Testis (tissue), 3 donors: ENCODE measurements around the gene SOWAHA. TPM values are rescaled to one million over a fixed set of nuclear protein-coding genes. Genes with fewer than 3 reads are reported as not detected.
"Not testable (repeated sequence)": the region's sequence is repeated elsewhere in the genome, so short reads cannot be mapped to it uniquely, and the experiment has no call there.

Source experiments
- DNase-seq: peaks from one replicate; pipeline ENCODE4 v3.0.0-alpha.2; 2019
- H3K27ac ChIP-seq, 2 donors: fragments of 200-600 bp; sonication (generic); one replicate each; pipeline ENCODE4 v1.5.1; 2019
- H3K27me3 ChIP-seq: fragments of 200-600 bp; sonication (generic); one replicate; pipeline ENCODE4 v1.5.1; 2019
- H3K36me3 ChIP-seq: fragments of 200-600 bp; sonication (generic); one replicate; pipeline ENCODE4 v1.5.1; 2017; ENCODE audit warnings: low read depth; ENCODE audit errors: missing control alignments
- H3K4me1 ChIP-seq: fragments of 200-600 bp; sonication (generic); one replicate; pipeline ENCODE4 v1.5.1; 2019
- H3K4me3 ChIP-seq, 2 donors: fragments of 200-600 bp; sonication (generic); one replicate each; pipeline ENCODE4 v1.5.1; 2017 to 2019
- H3K9me3 ChIP-seq: fragments of 200-600 bp; sonication (generic); one replicate; pipeline ENCODE4 v1.5.1; 2017
- POLR2A ChIP-seq: fragments of 450-650 bp; IDR thresholded peaks from one replicate; pipeline ENCODE4 v1.6.1; 2017; ENCODE audit warnings: antibody characterized with exemption, mild to moderate bottlenecking, moderate library complexity
- WGBS, 2 donors: methylation state at CpG; one replicate each; pipeline ENCODE4 v1.1.5; 2018; 5-methylcytosine and 5-hydroxymethylcytosine counted together
- intact Hi-C: fragments of 100-400 bp; cut with DNase I; formaldehyde crosslinking; loops from one replicate; pipeline ENCODE4 v1.15.1; 2023; ENCODE audit warnings: low total_unique reads
- polyA plus RNA-seq: library from polyadenylated mRNA; stranded (reverse); fragments of 350-450 nt; fragmentation: Illumina TruSeq; extraction: RNeasy Lipid Tissue Mini Kit (QIAGEN cat#74804); gene quantifications from one replicate; pipeline ENCODE4 v1.2.3, GENCODE V29; 2014; ENCODE audit warnings: low read depth, low replicate concordance; ENCODE audit not compliant: insufficient read depth
- total RNA-seq, 2 donors: library from RNA; depleted of rRNA; stranded (reverse); fragments of >200 nt; gene quantifications; one replicate each; pipeline ENCODE4 v1.2.3, GENCODE V29; 2016
- TF ChIP-seq, protein P1 (sequence below), 3 experiments: fragments of 450-650 bp in 2 of 3; fragments of 200-600 bp in 1 of 3; sonication (generic) in 1 of 3; IDR thresholded peaks; one replicate each; pipeline ENCODE4 v1.5.1; 2016 to 2019; ENCODE audit warnings: antibody characterized with exemption in 3 of 3, mild to moderate bottlenecking in 2 of 3, moderate library complexity in 1 of 3

SOWAHA gene
- total and polyA plus RNA-seq, 3 donors from 2014 or later: 0.46 to 1.3 (median 1.2) TPM

DNA sequence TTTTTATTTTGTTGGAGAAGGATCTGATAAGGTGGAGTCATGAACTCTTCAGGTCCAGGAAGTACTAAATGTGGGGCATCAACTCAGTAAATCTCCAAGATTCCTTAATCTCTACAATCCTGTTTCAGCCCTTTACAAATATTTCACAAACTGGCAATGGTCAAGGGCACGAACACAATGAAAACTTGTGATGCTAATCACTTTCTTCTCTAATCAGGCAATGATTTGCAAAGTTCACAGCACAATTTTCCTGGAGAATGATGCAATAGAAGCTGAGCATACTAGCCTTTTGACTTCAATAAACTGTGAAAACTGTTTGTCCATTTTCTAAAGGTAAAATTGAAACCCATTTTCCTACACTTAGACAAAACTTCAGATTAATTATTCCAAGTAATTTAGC lies 36.2 kb downstream of the SOWAHA start:
- H3K36me3 ChIP-seq: no peaks in the 10 kb centered on the region
- intact Hi-C loops: no loop called here
- no peaks in the 10 kb centered on the region for H3K9me3 ChIP-seq
- H3K27me3 ChIP-seq: no peaks in the 10 kb centered on the region
- no peak for DNase-seq
- TF ChIP-seq POLR2A: no peak
- TF ChIP-seq, protein P1, sequence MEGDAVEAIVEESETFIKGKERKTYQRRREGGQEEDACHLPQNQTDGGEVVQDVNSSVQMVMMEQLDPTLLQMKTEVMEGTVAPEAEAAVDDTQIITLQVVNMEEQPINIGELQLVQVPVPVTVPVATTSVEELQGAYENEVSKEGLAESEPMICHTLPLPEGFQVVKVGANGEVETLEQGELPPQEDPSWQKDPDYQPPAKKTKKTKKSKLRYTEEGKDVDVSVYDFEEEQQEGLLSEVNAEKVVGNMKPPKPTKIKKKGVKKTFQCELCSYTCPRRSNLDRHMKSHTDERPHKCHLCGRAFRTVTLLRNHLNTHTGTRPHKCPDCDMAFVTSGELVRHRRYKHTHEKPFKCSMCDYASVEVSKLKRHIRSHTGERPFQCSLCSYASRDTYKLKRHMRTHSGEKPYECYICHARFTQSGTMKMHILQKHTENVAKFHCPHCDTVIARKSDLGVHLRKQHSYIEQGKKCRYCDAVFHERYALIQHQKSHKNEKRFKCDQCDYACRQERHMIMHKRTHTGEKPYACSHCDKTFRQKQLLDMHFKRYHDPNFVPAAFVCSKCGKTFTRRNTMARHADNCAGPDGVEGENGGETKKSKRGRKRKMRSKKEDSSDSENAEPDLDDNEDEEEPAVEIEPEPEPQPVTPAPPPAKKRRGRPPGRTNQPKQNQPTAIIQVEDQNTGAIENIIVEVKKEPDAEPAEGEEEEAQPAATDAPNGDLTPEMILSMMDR (IDR thresholded peaks at IDR 0.05): no peak
- no peaks in the 10 kb centered on the region for H3K4me1 ChIP-seq
- H3K4me3 ChIP-seq: no peak overlapping the region
- H3K27ac ChIP-seq: no peak overlapping the region
- WGBS, 2 donors: 39 to 44% methylated on average over 1 of the region's 1 CpG

DNA sequence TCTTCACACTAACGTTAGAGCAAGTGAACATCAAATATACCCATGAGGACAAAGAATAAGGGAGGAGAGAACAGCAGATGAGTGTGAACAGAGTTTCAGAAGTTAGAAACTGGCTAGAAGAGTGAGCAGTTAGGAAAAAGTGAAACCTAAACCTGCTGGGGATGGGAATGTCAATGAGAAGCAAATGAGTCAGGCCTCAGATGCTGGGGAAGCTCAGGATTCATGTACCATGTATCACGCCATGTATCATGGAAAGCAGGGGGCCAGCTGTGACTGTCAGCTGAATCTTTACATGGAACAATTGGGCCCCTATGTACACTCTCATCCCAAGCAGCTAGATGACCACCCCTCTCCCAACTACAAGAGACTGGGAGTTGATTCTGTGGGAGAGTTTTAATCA lies 37.0 kb downstream of the SOWAHA start:
- H3K27me3 ChIP-seq: no peaks in the 10 kb centered on the region
- intact Hi-C loops: no loop called here
- H3K9me3 ChIP-seq: no peaks in the 10 kb centered on the region
- WGBS, 2 donors: 64 to 69% methylated on average over 2 of the region's 2 CpGs
- TF ChIP-seq, protein P1 (IDR thresholded peaks at IDR 0.05): no peak
- TF ChIP-seq POLR2A: no peak
- no peak for DNase-seq
- no peaks in the 10 kb centered on the region for H3K4me1 ChIP-seq
- no peak overlapping the region for H3K27ac ChIP-seq
- H3K36me3 ChIP-seq: no peaks in the 10 kb centered on the region
- H3K4me3 ChIP-seq: no peak overlapping the region

DNA sequence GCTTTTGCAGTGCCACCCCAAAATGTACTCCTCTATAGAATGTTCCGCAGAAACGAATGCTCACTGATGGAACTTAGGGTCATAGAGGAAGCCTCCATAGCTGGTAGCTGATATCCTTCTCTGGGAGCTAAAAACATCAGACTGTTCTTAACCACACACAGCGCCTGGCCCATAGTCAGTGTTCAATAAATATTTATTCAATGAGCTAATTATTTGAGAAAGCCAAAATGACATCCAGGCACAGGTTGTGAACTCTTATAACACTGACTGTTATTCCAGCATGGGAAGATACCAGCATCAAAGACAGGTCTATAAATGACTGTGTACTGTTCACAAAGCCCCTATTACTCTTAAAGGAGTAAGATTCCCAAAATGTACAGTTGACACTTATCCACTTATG lies 40.2 kb downstream of the SOWAHA start:
- H3K4me3 ChIP-seq: no peak overlapping the region
- H3K27ac ChIP-seq: no peak overlapping the region
- no peaks in the 10 kb centered on the region for H3K4me1 ChIP-seq
- intact Hi-C loops: no loop called here
- no peaks in the 10 kb centered on the region for H3K27me3 ChIP-seq
- H3K36me3 ChIP-seq: no peaks in the 10 kb centered on the region
- DNase-seq: no peak
- H3K9me3 ChIP-seq: no peaks in the 10 kb centered on the region
- TF ChIP-seq, protein P1 (IDR thresholded peaks at IDR 0.05): no peak
- WGBS, 2 donors: 91 to 94% methylated on average over 3 of the region's 3 CpGs

GRCh38 chr5:132853790-132854189 lies 40.7 kb downstream of the SOWAHA start:
- Histone ChIP-seq H3K36me3 (no peaks in the 10 kb centered on the region), H3K9me3 (no peaks in the 10 kb centered on the region), H3K27ac (no peak overlapping the region), H3K4me3 (no peak overlapping the region), H3K4me1 (no peaks in the 10 kb centered on the region), H3K27me3 (no peaks in the 10 kb centered on the region)
- TF ChIP-seq POLR2A: no peak
- TF ChIP-seq, protein P1 (IDR thresholded peaks at IDR 0.05): no peak
- WGBS, 2 donors: 35 to 62% methylated on average over 1 of the region's 1 CpG
- intact Hi-C loops: no loop called here
- DNase-seq: no peak

DNA sequence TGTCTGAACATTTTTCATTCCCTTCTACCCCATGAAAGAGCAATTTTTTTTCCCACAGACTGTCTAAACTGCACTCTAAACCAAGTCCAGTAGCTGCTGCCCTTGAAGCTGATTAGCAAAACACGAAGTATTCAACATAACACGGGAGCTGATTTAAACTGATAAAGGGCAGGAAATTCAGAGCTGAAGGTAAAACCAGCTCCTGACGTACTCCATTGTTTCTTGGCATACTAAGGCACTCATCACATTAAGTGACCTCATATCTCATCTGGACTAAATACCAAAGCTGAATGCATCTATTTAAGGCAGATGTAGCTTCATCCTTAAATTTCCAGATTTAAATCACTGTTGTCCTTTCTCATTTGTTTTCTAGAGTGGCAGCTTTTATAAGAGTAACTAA lies 41.2 kb downstream of the SOWAHA start:
- H3K27me3 ChIP-seq: no peaks in the 10 kb centered on the region
- H3K4me3 ChIP-seq: no peak overlapping the region
- H3K27ac ChIP-seq: no peak overlapping the region
- H3K36me3 ChIP-seq: no peaks in the 10 kb centered on the region
- 42 to 58% methylated on average over 3 of the region's 3 CpGs for WGBS, 2 donors
- intact Hi-C loops: no loop called here
- no peaks in the 10 kb centered on the region for H3K4me1 ChIP-seq
- no peak for DNase-seq
- H3K9me3 ChIP-seq: no peaks in the 10 kb centered on the region
- TF ChIP-seq, protein P1 (IDR thresholded peaks at IDR 0.05): no peak

DNA sequence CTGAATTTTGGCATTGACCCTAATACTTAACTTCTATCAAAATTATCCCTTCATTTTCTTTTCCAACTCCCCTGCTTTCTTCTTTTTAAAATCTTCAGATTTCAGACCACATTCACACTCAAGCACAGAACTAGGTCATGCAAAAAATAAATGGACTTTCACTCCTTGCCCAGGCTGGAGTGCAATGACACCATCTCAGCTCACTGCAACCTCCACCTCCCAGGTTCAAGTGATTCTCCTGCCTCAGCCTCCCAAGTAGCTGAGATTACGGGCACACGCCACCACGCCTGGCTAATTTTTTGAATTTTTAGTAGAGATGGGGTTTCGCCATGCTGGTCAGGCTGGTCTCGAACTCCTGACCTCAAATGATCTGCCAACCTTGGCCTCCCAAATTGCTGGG lies 41.9 kb downstream of the SOWAHA start:
- H3K27me3 ChIP-seq, H3K4me3 ChIP-seq, H3K27ac ChIP-seq, intact Hi-C loops, H3K36me3 ChIP-seq, H3K4me1 ChIP-seq, H3K9me3 ChIP-seq, DNase-seq: not testable (repeated sequence)
- WGBS, 2 donors: 94 to 98% methylated on average over 5 of the region's 5 CpGs
